Endothelial cell of umbilical vein (primary cell): ENCODE measurements around the gene PDE8B. TPM values are rescaled to one million over a fixed set of nuclear protein-coding genes. Genes with fewer than 3 reads are reported as not detected.

Experiments used
- BruUV-seq: library from RNA; stranded (reverse); fragments of 400-500 nt; replicated peaks from 2 replicates; lab custom pipeline; 2021; lab: Mats Ljungman, UMichigan
- CTCF ChIA-PET: fragments of 300-600, 350-600 bp; sonication (Branson Sonifier 250); formaldehyde crosslinking; loops from one replicate; lab custom pipeline; 2021; ENCODE audit warnings: antibody characterized with exemption, inconsistent platforms; lab: Charles Lee
- POLR2A ChIA-PET: fragments of 300-600, 350-600 bp; sonication (Branson Sonifier 250); formaldehyde crosslinking; loops from one replicate; lab custom pipeline; 2021; ENCODE audit warnings: antibody characterized with exemption, inconsistent platforms; lab: Charles Lee
- DNase-seq: peaks from one replicate; pipeline ENCODE4 v3.0.0-alpha.2; 2011; ENCODE audit warnings: low read depth, low spot score
- FAIRE-seq: peaks from 2 replicates; lab custom pipeline; 2011; peaks lifted over from hg19 to GRCh38; lab: Jason Lieb, UNC
- H2AFZ ChIP-seq: 2 replicates; pipeline ENCODE4 v1.6.0; 2012; ENCODE audit warnings: low read depth, low read length, control low read depth, inconsistent platforms
- H3K27ac ChIP-seq: 2 replicates; pipeline ENCODE4 v1.5.1; 2011; ENCODE audit warnings: low read depth, mild to moderate bottlenecking, control low read depth, low read length, moderate library complexity; ENCODE audit not compliant: insufficient read depth
- H3K27me3 ChIP-seq, 2 experiments: 2 replicates each; pipeline versions ENCODE4 v1.6.0 to v1.6.1; 2011; ENCODE audit warnings: low read length in 2 of 2, mixed read lengths in 1 of 2; ENCODE audit not compliant: control insufficient read depth in 2 of 2, insufficient read depth in 2 of 2
- H3K36me3 ChIP-seq, 2 experiments: 2 replicates in 1 of 2; 3 replicates in 1 of 2; pipeline ENCODE4 v1.5.1; 2011; ENCODE audit warnings: low read length in 2 of 2, mild to moderate bottlenecking in 1 of 2, moderate library complexity in 1 of 2; ENCODE audit not compliant: control insufficient read depth in 2 of 2, insufficient read depth in 2 of 2; ENCODE audit errors: extremely low read depth in 1 of 2
- H3K4me1 ChIP-seq: 3 replicates; pipeline ENCODE4 v1.5.1; 2011; ENCODE audit warnings: mild to moderate bottlenecking, low read length; ENCODE audit not compliant: control insufficient read depth, insufficient read depth; ENCODE audit errors: extremely low read depth
- H3K4me2 ChIP-seq: 2 replicates; pipeline ENCODE4 v1.6.1; 2011; ENCODE audit warnings: low read length, control low read depth, mixed read lengths; ENCODE audit not compliant: insufficient read depth
- H3K4me3 ChIP-seq, 3 experiments: fragments of 200-600 bp in 1 of 3; sonication (generic), shearing (Covaris generic) in 1 of 3; replicated peaks in 1 of 3; 2 replicates each; pipeline ENCODE4 v1.5.1; 2011 to 2016; ENCODE audit warnings: control low read depth in 3 of 3, low read length in 3 of 3, mild to moderate bottlenecking in 2 of 3, inconsistent platforms in 1 of 3, low read depth in 1 of 3, moderate library complexity in 1 of 3; ENCODE audit not compliant: insufficient read depth in 1 of 3
- H3K79me2 ChIP-seq: 2 replicates; pipeline ENCODE4 v1.6.0; 2012; ENCODE audit warnings: low read length, inconsistent platforms; ENCODE audit not compliant: control insufficient read depth, insufficient read depth
- H3K9ac ChIP-seq: replicated peaks from 2 replicates; pipeline ENCODE3; 2011; ENCODE audit warnings: low read length, control low read depth; ENCODE audit not compliant: insufficient read depth; ENCODE audit errors: extremely low read depth
- H3K9me1 ChIP-seq: replicated peaks from 3 replicates; pipeline ENCODE4 v1.6.0; 2011; ENCODE audit warnings: mild to moderate bottlenecking, low read length; ENCODE audit not compliant: control insufficient read depth, insufficient read depth; ENCODE audit errors: extremely low read depth
- H3K9me3 ChIP-seq: replicated peaks from 2 replicates; pipeline ENCODE4 v1.5.1; 2012; ENCODE audit warnings: low read length, inconsistent platforms; ENCODE audit not compliant: control insufficient read depth, insufficient read depth
- H4K20me1 ChIP-seq: replicated peaks from 2 replicates; pipeline ENCODE3; 2011; ENCODE audit warnings: mild to moderate bottlenecking, low read length; ENCODE audit not compliant: control insufficient read depth, insufficient read depth; ENCODE audit errors: extremely low read depth
- CTCF ChIP-seq, 2 donors: IDR thresholded peaks; 1 replicate in 1 of 2; 2 replicates in 1 of 2; pipeline ENCODE4 v1.5.1; 2011; ENCODE audit warnings: low read length in 2 of 2, mild to moderate bottlenecking in 2 of 2, moderate library complexity in 2 of 2, control low read depth in 1 of 2, inconsistent platforms in 1 of 2, low read depth in 1 of 2; ENCODE audit not compliant: insufficient read depth in 1 of 2; ENCODE audit errors: extremely low read depth in 1 of 2
- EZH2 ChIP-seq: IDR thresholded peaks from 2 replicates; pipeline ENCODE4 v1.6.1; 2012; ENCODE audit warnings: borderline replicate concordance, low read depth, mild to moderate bottlenecking, moderate library complexity, low read length, inconsistent platforms; ENCODE audit not compliant: severe bottlenecking
- FOS ChIP-seq: IDR thresholded peaks from 2 replicates; pipeline ENCODE4 v1.6.1; 2011; ENCODE audit warnings: mild to moderate bottlenecking, low read length, moderate library complexity, borderline replicate concordance; ENCODE audit not compliant: insufficient read depth
- GATA2 ChIP-seq: IDR thresholded peaks from 2 replicates; pipeline ENCODE4 v1.7.0; 2011; ENCODE audit warnings: low read depth, mild to moderate bottlenecking, moderate library complexity, mixed read lengths, low read length; ENCODE audit not compliant: insufficient read length, insufficient read depth
- JUN ChIP-seq: IDR thresholded peaks from 2 replicates; pipeline ENCODE4 v1.6.1; 2011; ENCODE audit warnings: borderline replicate concordance, low read depth; ENCODE audit not compliant: insufficient read length, insufficient read depth
- MAX ChIP-seq: IDR thresholded peaks from 2 replicates; pipeline ENCODE4 v1.6.1; 2011; ENCODE audit not compliant: insufficient read depth, insufficient read length
- MYC ChIP-seq: IDR thresholded peaks from one replicate; pipeline ENCODE4 v1.6.1; 2011; ENCODE audit warnings: mild to moderate bottlenecking, low read depth, low read length
- POLR2A ChIP-seq: IDR thresholded peaks from 2 replicates; pipeline ENCODE4 v1.6.1; 2012; ENCODE audit warnings: low read depth, mild to moderate bottlenecking, control low read depth, low read length
- POLR2AphosphoS5 ChIP-seq: IDR thresholded peaks from 2 replicates; pipeline ENCODE4 v1.6.1; 2012; ENCODE audit warnings: low read depth, mild to moderate bottlenecking, control low read depth, low read length, moderate library complexity; ENCODE audit not compliant: insufficient read depth
- dilution Hi-C: fragments of 300-500 bp; cut with MboI; formaldehyde crosslinking; loops from one replicate; pipeline ENCODE4 v1.15.0; 2019; ENCODE audit warnings: low sequenced_read_pairs; ENCODE audit not compliant: extremely low pct_ligation_motif_present
- intact Hi-C: fragments of 100-400 bp; cut with micrococcal nuclease; formaldehyde crosslinking; loops from one replicate; pipeline ENCODE4 v1.10.0; 2022
- polyA plus RNA-seq, 4 experiments: library from polyadenylated mRNA; depleted of rRNA in 3 of 4; stranded (reverse) in 3 of 4; unstranded in 1 of 4; fragments of >200 nt; gene quantifications; 2 replicates each; pipeline versions ENCODE4 v1.2.1 to v1.2.3, GENCODE V29; 2011 to 2012; ENCODE audit warnings: missing spikeins in 1 of 4
- total RNA-seq: library from RNA; stranded (reverse); gene quantifications from 2 replicates; pipeline ENCODE4 v1.2.3, GENCODE V29; 2021

Gene PDE8B
- total and polyA plus RNA-seq, 2 donors (not counting 3 experiments of a cell fraction or from before 2014, with no cell fraction given) = not detected

DNA sequence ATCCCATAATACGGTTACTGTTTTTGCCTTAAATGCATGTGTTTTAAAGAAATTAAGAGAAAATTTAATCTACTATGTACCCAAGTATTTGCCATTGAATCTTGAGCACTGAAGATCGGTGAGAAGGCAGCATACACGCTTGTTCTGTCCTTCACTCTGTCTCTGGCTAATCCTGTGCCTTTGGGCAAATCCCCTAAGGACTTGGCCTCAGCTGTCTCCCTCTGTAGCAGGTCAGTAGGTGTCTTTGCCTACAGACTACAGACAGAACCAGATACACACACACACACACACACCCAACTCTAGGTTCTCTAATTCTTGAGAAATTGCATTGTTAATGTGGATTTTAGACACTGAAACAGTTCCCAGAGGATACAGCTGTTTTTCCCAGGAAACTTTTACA is 164.2 kb downstream of the PDE8B start:
- no peak for FAIRE-seq
- CTCF ChIA-PET = no interaction called here

More for the DNA sequence above, 164.2 kb downstream of the PDE8B start:
- dilution Hi-C loops (no loop called here), intact Hi-C loops (no loop called here)
- Histone ChIP-seq H4K20me1 (no peaks in the 10 kb centered on the region), H3K9ac (no peak overlapping the region), H3K36me3 (no peaks in the 10 kb centered on the region), H3K4me3 (no peak overlapping the region), H3K9me1 (no peaks in the 10 kb centered on the region), H3K4me2 (no peak overlapping the region), H2AFZ (no peak overlapping the region), H3K27me3 (peaks cover 0 to 2% of the 10 kb centered on the region in 2 experiments), H3K27ac (no peak overlapping the region), H3K79me2 (no peaks in the 10 kb centered on the region), H3K9me3 (no peaks in the 10 kb centered on the region), H3K4me1 (no peaks in the 10 kb centered on the region)
- TF ChIP-seq POLR2AphosphoS5 = no peak
- TF ChIP-seq GATA2 = no peak
- no peak for TF ChIP-seq CTCF (IDR thresholded peaks at IDR 0.05; ENCODE audit: extremely low read depth in 1 of 2, insufficient read depth in 1 of 2, low read depth in 1 of 2, low read length in 2 of 2)
- TF ChIP-seq EZH2 = no peak
- TF ChIP-seq MAX = no peak
- TF ChIP-seq JUN = no peak
- no peak for TF ChIP-seq MYC
- no peak for TF ChIP-seq POLR2A
- no peak for TF ChIP-seq FOS
- POLR2A ChIA-PET = no interaction called here
- DNase-seq = no peak
- BruUV-seq = no TSS peak
